Central memory CD8-positive, alpha-beta T cell (primary cell): ENCODE measurements around the gene TTC28.
"Not testable (repeated sequence)": the region's sequence is repeated elsewhere in the genome, so short reads cannot be mapped to it uniquely, and the experiment has no call there.

ENCODE experiments used
- ATAC-seq: fragments of 150-1000 bp; cut with Tn5 transposase; replicated peaks from 2 replicates; pipeline ENCODE4 v1.10.0; 2022; ENCODE audit warnings: mild to moderate bottlenecking, moderate FRiP score, moderate number of reproducible peaks; ENCODE audit not compliant: poor library complexity, severe bottlenecking; ENCODE audit errors: extremely low read depth
- DNase-seq, 2 donors: peaks; one replicate each; pipeline ENCODE4 v3.0.0; 2021; ENCODE audit warnings: low spot score in 2 of 2
- H3K27ac Mint-ChIP-seq: one replicate; pipeline ENCODE4 v1.8.0; 2022; ENCODE audit warnings: low read depth, mild to moderate bottlenecking, moderate library complexity, mixed read lengths
- H3K27me3 Mint-ChIP-seq: one replicate; pipeline ENCODE4 v1.8.0; 2022; ENCODE audit warnings: mixed read lengths
- H3K36me3 Mint-ChIP-seq: one replicate; pipeline ENCODE4 v1.8.0; 2022; ENCODE audit warnings: mild to moderate bottlenecking, moderate library complexity, mixed read lengths; ENCODE audit not compliant: insufficient read depth
- H3K4me1 Mint-ChIP-seq: one replicate; pipeline ENCODE4 v1.8.0; 2022; ENCODE audit warnings: mixed read lengths
- H3K4me3 Mint-ChIP-seq: one replicate; pipeline ENCODE4 v1.8.0; 2022; ENCODE audit warnings: mild to moderate bottlenecking, moderate library complexity, mixed read lengths
- H3K9me3 Mint-ChIP-seq: one replicate; pipeline ENCODE4 v1.8.0; 2022; ENCODE audit warnings: mixed read lengths

The TTC28 gene

DNA sequence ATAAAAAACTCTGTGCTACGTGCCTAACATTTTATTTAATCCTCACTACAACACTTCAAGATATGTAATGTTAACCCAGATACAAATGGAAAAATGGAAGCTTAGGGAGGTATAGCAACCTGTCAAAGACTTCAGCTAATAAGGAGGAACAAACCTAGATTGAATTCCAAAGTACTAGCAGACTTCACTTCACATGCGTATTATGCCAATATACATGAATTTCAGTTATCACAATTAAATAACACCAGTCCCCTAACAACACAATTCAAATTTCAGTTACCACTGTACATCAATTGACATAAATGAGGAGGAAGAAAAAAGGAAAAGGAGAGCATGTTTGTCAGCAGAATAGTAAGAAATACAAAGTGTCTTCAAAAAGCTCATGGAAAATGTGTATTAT, 60.4 kb downstream of the TTC28 start:
- Mint-ChIP-seq H3K27ac (no peak overlapping the region), H3K27me3 (peaks cover 73% of the 10 kb centered on the region), H3K36me3 (peaks cover 1% of the 10 kb centered on the region), H3K9me3 (no peaks in the 10 kb centered on the region), H3K4me1 (no peaks in the 10 kb centered on the region), H3K4me3 (no peak overlapping the region)
- no peak for ATAC-seq
- no peak for DNase-seq

DNA sequence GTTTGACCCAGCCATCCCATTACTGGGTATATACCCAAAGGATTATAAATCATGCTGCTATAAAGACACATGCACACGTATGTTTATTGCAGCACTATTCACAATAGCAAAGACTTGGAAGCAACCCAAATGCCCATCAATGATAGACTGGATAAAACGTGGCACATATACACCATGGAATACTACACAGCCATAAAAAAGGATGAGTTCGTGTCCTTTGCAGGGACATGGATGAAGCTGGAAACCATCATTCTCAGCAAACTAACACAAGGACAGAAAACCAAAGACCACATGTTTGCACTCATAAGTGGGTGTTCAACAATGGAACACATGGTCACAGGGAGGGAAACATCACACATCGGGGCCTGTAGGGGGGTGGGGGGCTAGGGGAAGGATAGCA, 64.2 kb downstream of the TTC28 start:
- H3K9me3 Mint-ChIP-seq, ATAC-seq, DNase-seq, H3K36me3 Mint-ChIP-seq, H3K27ac Mint-ChIP-seq, H3K4me1 Mint-ChIP-seq, H3K4me3 Mint-ChIP-seq: not testable (repeated sequence)
- peaks cover 80% of the 10 kb centered on the region for H3K27me3 Mint-ChIP-seq

DNA sequence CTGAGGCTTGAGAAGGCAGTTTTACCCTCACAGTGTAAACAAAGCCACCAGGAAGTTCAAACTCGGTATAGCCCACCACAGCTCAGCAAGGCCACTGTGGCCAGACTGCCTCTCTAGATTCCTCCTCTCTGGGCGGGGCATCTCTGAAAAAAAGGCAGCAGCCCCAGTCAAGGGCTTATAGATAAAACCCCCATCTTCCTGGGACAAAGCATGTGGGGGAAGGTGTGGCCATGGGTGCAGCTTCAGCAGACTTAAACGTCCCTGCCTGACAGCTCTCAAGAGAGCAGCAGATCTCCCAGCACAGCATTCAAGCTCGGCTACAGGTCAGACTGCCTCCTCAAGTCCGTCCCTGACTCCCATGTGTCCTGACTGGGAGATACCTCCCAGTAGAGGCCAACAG, 69.7 kb downstream of the TTC28 start:
- Mint-ChIP-seq H3K9me3 (no peaks in the 10 kb centered on the region), H3K36me3 (no peaks in the 10 kb centered on the region), H3K27me3 (peaks cover 86% of the 10 kb centered on the region), H3K27ac (no peak overlapping the region), H3K4me1 (no peaks in the 10 kb centered on the region), H3K4me3 (no peak overlapping the region)
- DNase-seq (no peak), ATAC-seq (no peak)

DNA sequence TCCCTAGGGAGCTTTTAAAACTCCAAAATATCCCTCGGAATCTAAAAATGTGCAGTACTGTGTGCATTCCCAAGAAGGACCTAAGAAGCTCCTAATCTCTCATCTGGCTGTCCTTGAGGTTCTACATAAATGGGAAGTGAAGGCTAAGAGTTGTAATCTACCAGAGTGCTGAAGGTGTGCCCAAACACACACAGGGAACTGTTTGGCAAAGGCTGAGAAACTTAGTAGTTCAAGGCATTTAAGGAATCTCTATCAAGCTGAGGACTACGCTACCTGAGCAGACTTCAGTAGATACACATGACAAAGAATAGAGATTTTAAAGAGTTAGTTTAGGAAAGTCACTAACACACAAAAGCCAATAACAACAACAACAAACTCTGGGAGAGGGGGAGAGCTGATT, 71.1 kb downstream of the TTC28 start:
- no peak overlapping the region for H3K27ac Mint-ChIP-seq
- H3K4me3 Mint-ChIP-seq = no peak overlapping the region
- ATAC-seq (no peak), DNase-seq (no peak)
- no peaks in the 10 kb centered on the region for H3K36me3 Mint-ChIP-seq
- peaks cover 72% of the 10 kb centered on the region for H3K27me3 Mint-ChIP-seq
- H3K9me3 Mint-ChIP-seq = no peaks in the 10 kb centered on the region
- no peaks in the 10 kb centered on the region for H3K4me1 Mint-ChIP-seq

- Mint-ChIP-seq H3K4me3 (no peak overlapping the region), H3K27ac (no peak overlapping the region), H3K4me1 (no peaks in the 10 kb centered on the region), H3K36me3 (no peaks in the 10 kb centered on the region), H3K27me3 (peaks cover 65% of the 10 kb centered on the region), H3K9me3 (no peaks in the 10 kb centered on the region)
- no peak for DNase-seq
- no peak for ATAC-seq
These were observed 71.8 kb downstream of the TTC28 start for GRCh38 chr22:28607795-28608194.

DNA sequence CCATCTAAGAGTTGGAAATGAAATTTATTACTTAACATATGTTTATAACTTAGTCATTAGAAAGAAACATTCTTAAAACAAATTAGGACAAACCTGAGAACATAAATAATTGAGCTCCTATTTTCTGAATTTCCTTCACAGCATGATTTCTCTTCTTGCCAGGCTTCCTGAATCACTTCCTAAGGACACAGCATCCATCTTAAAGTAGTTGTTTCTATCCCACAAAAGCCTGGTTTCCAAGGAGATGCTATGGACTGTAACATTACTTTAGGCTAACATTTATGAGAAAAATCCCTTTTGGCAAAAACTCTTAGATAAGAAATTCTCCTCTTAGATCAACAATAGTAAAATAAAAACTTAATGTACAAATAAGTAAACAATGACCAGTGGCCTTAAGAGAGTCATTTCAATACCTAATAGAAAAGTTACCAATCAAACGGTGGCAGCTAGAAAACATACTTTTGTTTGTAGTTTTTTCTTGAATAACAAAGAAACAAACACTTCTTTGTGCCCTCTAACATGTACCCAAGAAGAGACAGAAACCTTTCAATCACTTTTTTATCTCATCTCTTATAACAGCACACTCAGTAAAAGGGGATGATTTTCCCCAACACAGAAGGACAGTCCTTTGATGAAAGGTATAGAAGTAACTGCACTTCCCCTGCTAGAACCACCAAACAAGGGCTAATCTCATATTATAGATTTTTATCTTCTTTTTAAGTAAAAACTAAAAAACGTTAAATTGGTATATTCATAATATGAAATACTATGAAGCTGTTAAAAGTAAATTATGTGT, 74.5 kb downstream of the TTC28 start:
- H3K9me3 Mint-ChIP-seq = no peaks in the 10 kb centered on the region
- H3K4me1 Mint-ChIP-seq = no peaks in the 10 kb centered on the region

DNA sequence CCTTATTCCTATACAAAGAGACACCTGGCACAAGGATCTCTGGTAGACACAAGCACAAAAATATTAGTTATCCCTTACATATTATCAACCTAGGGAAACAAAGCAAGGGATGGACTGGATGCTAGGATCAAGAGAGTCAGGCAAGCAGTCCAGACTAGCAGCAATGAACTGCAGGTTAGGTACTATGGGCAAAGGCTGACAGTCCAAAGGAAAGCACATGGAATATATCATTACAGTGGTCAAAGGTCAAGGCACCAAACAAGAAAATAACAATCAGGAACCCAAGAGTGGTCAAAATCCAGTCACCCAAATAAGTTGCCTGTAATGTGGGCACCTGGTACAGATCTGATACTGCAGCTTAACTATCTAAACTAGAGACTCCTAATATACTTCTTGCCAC, 77.7 kb downstream of the TTC28 start:
- Mint-ChIP-seq H3K4me1 (no peaks in the 10 kb centered on the region), H3K9me3 (no peaks in the 10 kb centered on the region), H3K4me3 (no peak overlapping the region), H3K36me3 (no peaks in the 10 kb centered on the region), H3K27ac (no peak overlapping the region), H3K27me3 (peaks cover 21% of the 10 kb centered on the region)
- DNase-seq (no peak), ATAC-seq (no peak)

More for the DNA sequence above, 74.5 kb downstream of the TTC28 start:
- DNase-seq (no peak), ATAC-seq (no peak)
- Mint-ChIP-seq H3K4me3 (no peak overlapping the region), H3K27me3 (peaks cover 49% of the 10 kb centered on the region), H3K27ac (no peak overlapping the region), H3K36me3 (no peaks in the 10 kb centered on the region)

DNA sequence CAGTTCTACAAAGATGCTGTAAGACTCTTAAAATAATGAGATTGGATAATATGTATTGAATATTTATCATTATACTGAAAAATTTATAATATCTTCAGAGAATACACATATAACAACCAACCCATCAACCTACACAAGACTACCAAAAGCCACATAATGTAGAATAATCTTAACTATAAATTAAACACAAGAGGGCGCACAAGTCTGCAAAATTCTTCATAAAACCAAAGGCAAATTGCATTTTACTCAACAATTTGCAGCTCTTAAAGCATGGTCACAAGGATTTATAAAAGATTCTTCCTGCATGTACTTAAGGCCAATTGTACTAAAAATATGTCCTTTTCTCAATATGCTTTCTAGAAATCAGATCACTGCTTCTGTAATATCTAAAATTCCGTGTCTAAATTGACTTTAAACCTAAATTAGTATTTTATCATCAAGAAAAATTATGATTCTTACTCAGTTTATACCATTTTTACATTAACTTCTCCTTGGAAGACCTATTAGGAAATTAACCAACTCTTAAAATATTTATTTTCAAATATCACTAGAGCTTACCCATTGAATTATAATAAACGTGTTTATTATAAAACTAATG, 79.0 kb downstream of the TTC28 start:
- Mint-ChIP-seq H3K4me1 (no peaks in the 10 kb centered on the region), H3K27me3 (peaks cover 19% of the 10 kb centered on the region), H3K27ac (no peak overlapping the region), H3K4me3 (no peak overlapping the region), H3K9me3 (no peaks in the 10 kb centered on the region), H3K36me3 (no peaks in the 10 kb centered on the region)
- ATAC-seq (no peak), DNase-seq (no peak)

DNA sequence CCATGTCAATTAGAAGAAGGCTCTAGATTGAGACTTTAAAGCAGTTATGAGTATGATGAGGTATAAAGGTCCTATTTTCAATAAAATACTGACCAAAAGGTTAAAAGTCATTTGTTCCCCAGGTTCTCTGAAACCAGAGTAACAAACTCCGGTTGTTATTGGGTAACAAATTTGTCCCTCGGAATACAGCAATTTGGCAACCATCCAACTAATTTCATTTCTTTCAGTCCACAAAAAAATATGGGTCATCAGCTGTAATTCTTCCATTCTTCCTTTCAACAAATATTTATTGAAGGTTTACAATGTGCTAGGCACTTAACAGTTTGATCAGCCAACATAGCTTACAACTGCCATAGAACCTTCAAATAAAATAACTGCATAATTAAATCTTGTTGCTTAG, 79.9 kb downstream of the TTC28 start:
- Mint-ChIP-seq H3K4me1 (no peaks in the 10 kb centered on the region), H3K36me3 (no peaks in the 10 kb centered on the region), H3K27me3 (peaks cover 21% of the 10 kb centered on the region), H3K9me3 (no peaks in the 10 kb centered on the region), H3K4me3 (no peak overlapping the region), H3K27ac (no peak overlapping the region)
- ATAC-seq (no peak), DNase-seq (no peak)

GRCh38 chr22:28597665-28598064, 82.0 kb downstream of the TTC28 start:
- Mint-ChIP-seq H3K27me3 (peaks cover 21% of the 10 kb centered on the region), H3K27ac (no peak overlapping the region), H3K36me3 (no peaks in the 10 kb centered on the region), H3K4me1 (no peaks in the 10 kb centered on the region), H3K9me3 (no peaks in the 10 kb centered on the region), H3K4me3 (no peak overlapping the region)
- DNase-seq = no peak
- ATAC-seq = no peak

DNA sequence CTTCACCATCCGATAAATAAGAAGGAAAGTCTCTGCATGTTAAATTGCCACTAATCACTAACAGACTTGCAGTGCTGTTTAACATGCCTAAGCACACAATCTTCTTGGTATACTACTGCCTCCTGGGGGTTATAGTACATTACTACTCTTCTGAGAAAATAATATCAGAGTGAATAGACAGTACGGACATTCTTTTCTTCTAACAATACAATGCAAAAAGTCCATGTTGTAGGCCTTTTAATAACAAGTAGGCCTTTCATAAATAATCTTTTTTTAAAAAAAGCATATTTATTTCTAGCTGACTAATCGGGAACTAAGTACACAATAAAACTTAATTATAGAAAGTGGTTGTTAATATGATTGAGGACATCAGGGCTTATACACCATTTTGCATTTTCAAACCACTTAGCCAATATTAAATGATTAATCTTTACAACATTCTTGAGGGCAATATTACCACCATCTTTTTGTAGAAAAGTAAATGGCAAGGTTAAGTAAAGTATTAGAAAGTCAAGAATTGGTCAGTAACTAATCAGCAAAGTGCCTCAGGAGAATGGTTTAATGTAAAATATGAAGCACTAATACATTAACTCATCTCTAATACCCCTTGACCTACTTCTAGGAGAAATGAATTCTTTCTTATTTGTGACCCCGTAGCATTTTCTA, 84.7 kb downstream of the TTC28 start:
- Mint-ChIP-seq H3K27me3 (peaks cover 11% of the 10 kb centered on the region), H3K4me1 (no peaks in the 10 kb centered on the region), H3K27ac (no peak overlapping the region), H3K36me3 (no peaks in the 10 kb centered on the region), H3K9me3 (no peaks in the 10 kb centered on the region), H3K4me3 (no peak overlapping the region)
- DNase-seq = no peak
- no peak for ATAC-seq

GRCh38 chr22:28594076-28594796, 85.4 kb downstream of the TTC28 start:
- ATAC-seq = no peak
- H3K4me3 Mint-ChIP-seq = no peak overlapping the region

More at GRCh38 chr22:28594076-28594796, 85.4 kb downstream of the TTC28 start:
- H3K4me1 Mint-ChIP-seq = no peaks in the 10 kb centered on the region
- no peaks in the 10 kb centered on the region for H3K36me3 Mint-ChIP-seq
- peaks cover 11% of the 10 kb centered on the region for H3K27me3 Mint-ChIP-seq
- DNase-seq = no peak
- no peaks in the 10 kb centered on the region for H3K9me3 Mint-ChIP-seq
- no peak overlapping the region for H3K27ac Mint-ChIP-seq
